Stomach (tissue), 9 donors: ENCODE data around the gene NUDCD2. TPM values are rescaled to one million over a fixed set of nuclear protein-coding genes. Genes with fewer than 3 reads are reported as not detected.
"Not testable (repeated sequence)": the region's sequence is repeated elsewhere in the genome, so short reads cannot be mapped to it uniquely, and the experiment has no call there.

ENCODE experiments used
- DNase-seq, 2 donors: peaks; one replicate each; pipeline versions ENCODE4 v3.0.0 to v3.0.0-alpha.2; 2013 to 2019
- H3K27ac ChIP-seq, 5 donors: fragments of 200-600 bp in 4 of 5; sonication (generic) in 4 of 5; one replicate each; pipeline ENCODE4 v1.5.1; 2013 to 2019; ENCODE audit warnings: mild to moderate bottlenecking in 1 of 5, moderate library complexity in 1 of 5
- H3K27me3 ChIP-seq, 3 donors: fragments of 200-600 bp; sonication (generic); one replicate each; pipeline ENCODE4 v1.5.1; 2017 to 2019; ENCODE audit warnings: mixed run types in 1 of 3
- H3K36me3 ChIP-seq, 4 donors: fragments of 200-600 bp; sonication (generic); 1 replicate in 3 of 4; 2 replicates in 1 of 4; pipeline ENCODE4 v1.5.1; 2016 to 2019
- H3K4me1 ChIP-seq, 4 donors: fragments of 200-600 bp; sonication (generic); one replicate each; pipeline ENCODE4 v1.5.1; 2016 to 2019
- H3K4me3 ChIP-seq, 4 donors: fragments of 200-600 bp; sonication (generic) in 3 of 4; one replicate each; pipeline ENCODE4 v1.5.1; 2016 to 2019; ENCODE audit warnings: mild to moderate bottlenecking in 1 of 4
- H3K9me3 ChIP-seq, 4 donors: fragments of 200-600 bp; sonication (generic); one replicate each; pipeline ENCODE4 v1.5.1; 2016 to 2019
- EP300 ChIP-seq: sonication (generic); formaldehyde crosslinking; IDR thresholded peaks from one replicate; pipeline ENCODE4 v1.6.1; 2017; ENCODE audit warnings: antibody characterized with exemption
- POLR2A ChIP-seq, 4 donors: fragments of 450-650 bp; IDR thresholded peaks; one replicate each; pipeline ENCODE4 v1.6.1; 2016; ENCODE audit warnings: antibody characterized with exemption in 4 of 4, control low read depth in 2 of 4, mild to moderate bottlenecking in 1 of 4, moderate library complexity in 1 of 4
- POLR2AphosphoS5 ChIP-seq, 3 donors: sonication (generic); formaldehyde crosslinking; IDR thresholded peaks; one replicate each; pipeline ENCODE4 v1.6.1; 2016; ENCODE audit warnings: antibody characterized with exemption in 3 of 3
- WGBS, 5 donors: extraction: QIAGEN DNeasy Blood & Tissue Kit in 3 of 5; methylation state at CpG; one replicate each; pipeline versions ENCODE4 v1.1.5 to v1.1.7; 2013 to 2018; 5-methylcytosine and 5-hydroxymethylcytosine counted together
- intact Hi-C: fragments of 100-400 bp; cut with DNase I; formaldehyde crosslinking; loops from one replicate; pipeline ENCODE4 v1.15.1; 2023; ENCODE audit warnings: low total_unique reads
- polyA plus RNA-seq, 3 donors: library from polyadenylated mRNA; stranded (reverse); fragments of 200-250 nt; gene quantifications; one replicate each; pipeline ENCODE4 v1.2.3, GENCODE V29; 2013
- total RNA-seq, 5 donors: library from RNA; depleted of rRNA; stranded (reverse); fragments of >200 nt; gene quantifications; one replicate each; pipeline versions ENCODE4 v1.1.0 to v1.2.3, GENCODE V29; 2014 to 2016
- TF ChIP-seq, protein P1 (sequence below), 7 experiments: fragments of 450-650 bp in 4 of 7; fragments of 200-600 bp in 3 of 7; sonication (generic) in 3 of 7; IDR thresholded peaks; one replicate each; pipeline ENCODE4 v1.5.1; 2016 to 2019; ENCODE audit warnings: antibody characterized with exemption in 7 of 7, control low read depth in 2 of 7, mild to moderate bottlenecking in 1 of 7
- donor health status: healthy with polysubstance abuse.
- donor health status: Bipolar disorder and iron deficiency.
- donor health status: healthy.

The NUDCD2 gene
- total and polyA plus RNA-seq, 8 donors, result 1.2 to 15.1 (median 5.9) TPM; not detected in 1

DNA sequence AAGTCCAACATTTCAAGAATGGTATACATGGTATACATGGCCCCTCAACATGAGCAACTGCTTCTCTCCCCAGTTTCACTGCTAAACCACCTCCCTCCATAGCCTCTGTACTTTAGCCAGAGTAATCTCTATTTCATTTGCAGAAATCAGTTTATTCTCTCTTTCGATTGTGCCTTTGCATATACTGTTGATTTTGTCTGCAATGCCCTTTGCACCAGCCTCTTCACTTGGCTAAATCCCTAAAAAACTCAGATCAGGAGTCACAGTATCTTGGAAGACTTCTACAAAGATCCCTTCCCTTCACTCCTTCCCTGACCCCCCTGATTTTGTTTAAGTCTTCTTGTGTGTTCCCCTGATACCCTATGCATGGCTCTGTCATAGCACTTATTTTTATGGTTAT is 27.4 kb downstream of the NUDCD2 start:
- no peak for TF ChIP-seq EP300
- TF ChIP-seq POLR2A (IDR thresholded peaks at IDR 0.05), result no peak
- TF ChIP-seq POLR2AphosphoS5 (IDR thresholded peaks at IDR 0.05), result no peak
- TF ChIP-seq, protein P1, sequence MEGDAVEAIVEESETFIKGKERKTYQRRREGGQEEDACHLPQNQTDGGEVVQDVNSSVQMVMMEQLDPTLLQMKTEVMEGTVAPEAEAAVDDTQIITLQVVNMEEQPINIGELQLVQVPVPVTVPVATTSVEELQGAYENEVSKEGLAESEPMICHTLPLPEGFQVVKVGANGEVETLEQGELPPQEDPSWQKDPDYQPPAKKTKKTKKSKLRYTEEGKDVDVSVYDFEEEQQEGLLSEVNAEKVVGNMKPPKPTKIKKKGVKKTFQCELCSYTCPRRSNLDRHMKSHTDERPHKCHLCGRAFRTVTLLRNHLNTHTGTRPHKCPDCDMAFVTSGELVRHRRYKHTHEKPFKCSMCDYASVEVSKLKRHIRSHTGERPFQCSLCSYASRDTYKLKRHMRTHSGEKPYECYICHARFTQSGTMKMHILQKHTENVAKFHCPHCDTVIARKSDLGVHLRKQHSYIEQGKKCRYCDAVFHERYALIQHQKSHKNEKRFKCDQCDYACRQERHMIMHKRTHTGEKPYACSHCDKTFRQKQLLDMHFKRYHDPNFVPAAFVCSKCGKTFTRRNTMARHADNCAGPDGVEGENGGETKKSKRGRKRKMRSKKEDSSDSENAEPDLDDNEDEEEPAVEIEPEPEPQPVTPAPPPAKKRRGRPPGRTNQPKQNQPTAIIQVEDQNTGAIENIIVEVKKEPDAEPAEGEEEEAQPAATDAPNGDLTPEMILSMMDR (IDR thresholded peaks at IDR 0.05), result no peak
- peaks cover 0 to 26% (median 5%) of the 10 kb centered on the region in 4 donors for H3K4me1 ChIP-seq
- H3K27ac ChIP-seq, result no peak overlapping the region
- DNase-seq, result no peak
- H3K27me3 ChIP-seq, result no peaks in the 10 kb centered on the region
- intact Hi-C loops, result no loop called here
- no peaks in the 10 kb centered on the region for H3K9me3 ChIP-seq
- 37 to 56% (median 47%) methylated on average over 1 of the region's 1 CpG for WGBS, 5 donors
- no peaks in the 10 kb centered on the region for H3K36me3 ChIP-seq
- no peak overlapping the region for H3K4me3 ChIP-seq

DNA sequence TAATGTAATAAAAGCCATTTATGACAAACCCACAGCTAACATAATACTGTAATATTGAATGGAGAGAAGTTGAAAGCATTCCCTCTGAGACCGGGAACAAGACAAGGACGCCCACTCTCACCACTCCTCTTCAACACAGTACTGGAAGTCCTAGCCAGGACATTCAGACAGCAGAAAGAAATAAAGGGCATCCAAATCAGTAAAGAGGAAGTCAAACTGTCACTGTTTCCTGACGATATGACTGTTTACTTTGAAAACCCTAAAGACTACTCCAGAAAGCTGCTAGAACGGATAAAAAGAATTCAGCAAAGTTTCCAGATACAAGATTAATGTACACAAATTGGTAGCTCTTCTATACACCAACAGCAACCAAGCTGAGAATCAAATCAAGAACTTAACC is 33.8 kb downstream of the NUDCD2 start:
- H3K4me1 ChIP-seq, intact Hi-C loops: not testable (repeated sequence)

DNA sequence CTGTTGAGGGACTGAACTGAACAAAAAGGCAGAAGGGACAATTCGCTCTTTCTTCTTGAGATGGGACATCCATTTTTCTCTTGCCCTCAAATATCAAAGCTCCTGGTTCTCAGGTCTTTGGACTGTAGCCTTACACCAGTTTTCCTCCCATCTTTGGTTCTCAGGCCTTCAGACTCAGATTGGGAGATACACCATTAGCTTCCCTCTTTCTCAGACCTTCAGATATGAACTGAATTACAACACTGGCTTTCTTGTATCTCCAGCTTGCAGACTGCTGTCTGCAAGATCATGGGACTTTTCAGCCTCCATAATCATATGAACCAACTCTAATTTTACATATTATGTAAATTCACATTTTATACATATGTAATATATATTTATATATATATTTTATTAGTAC is 35.1 kb downstream of the NUDCD2 start:
- 86 to 95% (median 94%) methylated on average over 1 of the region's 1 CpG for WGBS, 5 donors
- no peak overlapping the region for H3K27ac ChIP-seq
- no peaks in the 10 kb centered on the region for H3K27me3 ChIP-seq
- H3K4me3 ChIP-seq, result no peak overlapping the region
- no peak for DNase-seq
- H3K36me3 ChIP-seq, result no peaks in the 10 kb centered on the region
- TF ChIP-seq, protein P1 (IDR thresholded peaks at IDR 0.05), result no peak
- no peaks in the 10 kb centered on the region for H3K4me1 ChIP-seq
- intact Hi-C loops, result no loop called here
- no peaks in the 10 kb centered on the region for H3K9me3 ChIP-seq

More for the DNA sequence above, 33.8 kb downstream of the NUDCD2 start:
- not testable (repeated sequence) for H3K9me3 ChIP-seq, H3K4me3 ChIP-seq, H3K27me3 ChIP-seq, DNase-seq, H3K27ac ChIP-seq, H3K36me3 ChIP-seq
- WGBS, 5 donors, result 45 to 69% (median 55%) methylated on average over 4 of the region's 4 CpGs

DNA sequence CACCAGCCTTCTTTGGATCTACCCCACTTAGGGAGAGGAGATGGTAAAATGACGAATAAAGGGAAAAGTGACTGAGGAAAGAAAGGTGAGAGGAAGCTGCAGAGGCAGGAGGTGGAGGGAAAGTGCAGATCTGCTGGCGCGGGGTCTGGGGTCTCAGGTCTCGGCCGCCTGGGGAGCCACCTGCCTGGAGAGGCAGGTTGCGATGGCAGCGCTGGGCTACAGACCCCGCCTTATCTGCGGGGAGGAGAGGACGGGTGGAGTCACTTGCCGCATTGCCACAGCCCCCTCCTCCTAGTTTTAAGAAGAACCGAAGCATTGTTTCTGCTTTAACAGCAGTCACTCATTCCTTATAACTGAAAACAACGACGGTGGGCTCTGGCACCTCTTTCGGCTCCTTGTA is 44.2 kb downstream of the NUDCD2 start:
- DNase-seq, H3K27ac ChIP-seq, H3K9me3 ChIP-seq, H3K4me3 ChIP-seq, H3K4me1 ChIP-seq, H3K36me3 ChIP-seq, intact Hi-C loops: not testable (repeated sequence)
- H3K27me3 ChIP-seq, result peaks cover 0 to 33% (median 9%) of the 10 kb centered on the region in 3 donors
- 22 to 32% (median 24%) methylated on average over 15 of the region's 15 CpGs for WGBS, 5 donors

DNA sequence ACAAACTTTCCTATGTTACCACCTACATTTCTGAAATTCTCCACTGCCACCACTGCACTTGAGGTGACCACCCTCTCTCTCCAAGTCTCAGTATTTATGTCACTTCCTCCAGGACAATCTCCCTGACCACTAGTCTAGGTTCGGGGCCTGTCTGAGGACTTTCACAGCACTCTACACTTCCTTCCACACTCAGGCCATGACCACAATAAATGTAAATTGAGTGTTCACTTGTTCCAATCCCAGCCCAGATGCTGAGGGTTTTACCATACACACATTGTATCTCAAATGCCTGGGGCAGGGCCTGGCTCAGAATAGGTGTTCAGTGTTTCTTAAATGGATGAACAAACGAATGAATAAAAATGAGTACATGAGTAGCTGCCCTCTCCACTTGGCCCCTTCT is 49.4 kb downstream of the NUDCD2 start:
- peaks cover 0 to 18% (median 6%) of the 10 kb centered on the region in 4 donors for H3K4me1 ChIP-seq
- H3K36me3 ChIP-seq, result no peaks in the 10 kb centered on the region
- peaks cover 0 to 21% (median 6%) of the 10 kb centered on the region in 3 donors for H3K27me3 ChIP-seq
- no peaks in the 10 kb centered on the region for H3K9me3 ChIP-seq
- WGBS, 5 donors, result 70 to 79% (median 73%) methylated on average over 2 of the region's 2 CpGs
- intact Hi-C loops, result no loop called here
- H3K4me3 ChIP-seq, result no peak overlapping the region
- no peak for DNase-seq
- no peak overlapping the region for H3K27ac ChIP-seq
- TF ChIP-seq POLR2A (IDR thresholded peaks at IDR 0.05) (no peak), POLR2AphosphoS5 (IDR thresholded peaks at IDR 0.05) (no peak), EP300 (no peak)
- TF ChIP-seq, protein P1 (IDR thresholded peaks at IDR 0.05), result no peak
